ENCODE measurements around the gene SCAPER. TPM values are rescaled to one million over a fixed set of nuclear protein-coding genes. Genes with fewer than 3 reads are reported as not detected.

SCAPER gene
- total RNA-seq, 1 experiment from 2014 or later, result 10.3 TPM

DNA sequence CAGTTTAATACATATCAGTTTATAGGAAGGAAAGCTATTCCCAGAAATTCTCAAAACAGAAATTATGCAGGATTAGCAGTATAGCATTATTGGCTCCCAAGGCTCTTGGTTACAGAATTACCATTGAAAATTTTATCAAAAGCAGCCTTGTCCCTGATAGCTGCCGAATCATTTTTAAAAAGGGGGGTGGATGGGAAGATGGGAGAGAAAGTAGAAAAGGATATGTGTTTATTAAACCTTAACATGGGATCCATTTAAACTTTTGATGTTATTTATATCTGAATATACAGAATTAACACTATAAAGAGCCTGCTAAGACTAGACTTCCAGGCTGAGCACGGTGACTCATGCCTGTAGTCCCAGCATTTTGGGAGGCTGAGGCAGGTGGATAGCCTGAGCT lies 37.2 kb upstream of the SCAPER start (continued):
- TF ChIP-seq, protein P1, sequence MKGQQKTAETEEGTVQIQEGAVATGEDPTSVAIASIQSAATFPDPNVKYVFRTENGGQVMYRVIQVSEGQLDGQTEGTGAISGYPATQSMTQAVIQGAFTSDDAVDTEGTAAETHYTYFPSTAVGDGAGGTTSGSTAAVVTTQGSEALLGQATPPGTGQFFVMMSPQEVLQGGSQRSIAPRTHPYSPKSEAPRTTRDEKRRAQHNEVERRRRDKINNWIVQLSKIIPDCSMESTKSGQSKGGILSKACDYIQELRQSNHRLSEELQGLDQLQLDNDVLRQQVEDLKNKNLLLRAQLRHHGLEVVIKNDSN (CRISPR knock-in tag; IDR thresholded peaks at IDR 0.05), result no peak
- no peak for TF ChIP-seq ZNF263 (CRISPR knock-in tag; IDR thresholded peaks at IDR 0.05; ENCODE audit: low read depth)
- TF ChIP-seq IRF2 (CRISPR knock-in tag; IDR thresholded peaks at IDR 0.05; ENCODE audit: borderline replicate concordance, low read depth), result no peak
- no peak for TF ChIP-seq GRHL2 (CRISPR knock-in tag; IDR thresholded peaks at IDR 0.05; ENCODE audit: insufficient replicate concordance, severe bottlenecking)

DNA sequence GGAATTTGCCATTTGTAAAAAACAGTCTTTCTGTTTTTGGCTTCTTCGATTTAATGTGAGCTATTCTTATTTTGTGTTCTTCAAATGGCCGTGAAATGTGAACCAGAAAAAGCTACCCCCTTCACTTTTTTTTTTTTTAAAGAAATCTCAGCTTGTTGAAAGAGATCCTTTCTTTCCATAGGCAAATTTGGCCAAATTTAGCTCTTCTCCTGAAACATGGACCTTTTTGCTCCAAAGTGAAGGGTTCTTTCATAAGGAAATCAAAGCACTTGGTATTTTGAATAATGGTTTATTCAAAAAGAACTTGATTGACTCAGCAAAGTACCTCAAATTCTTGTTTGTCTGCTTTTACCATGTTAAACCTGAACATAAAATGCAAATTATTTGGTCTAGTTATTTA lies 36.5 kb upstream of the SCAPER start:
- DNase-seq (ENCODE audit: low spot score), result no peak
- no peak for ATAC-seq
- H3K27me3 Mint-ChIP-seq (ENCODE audit: low read depth), result no peaks in the 10 kb centered on the region
- CTCF ChIA-PET, result interaction anchor here (0.7 to 1.5 kb wide), 5 partner anchors 10 to 94 kb away, joined by 3 to 5 read pairs (median 3); partner anchors contain the start of genes RCN2 and SCAPER
- H3K4me3 Mint-ChIP-seq, result peak overlapping the region; percentile 30; the same call in 1 of the 2 replicates
- POLR2A ChIA-PET, result interaction anchor here (0.6 kb wide), 1 partner anchor 25 kb away, joined by 3 read pairs; no protein-coding TSS in a partner anchor
- H3K9me3 Mint-ChIP-seq, result no peaks in the 10 kb centered on the region
- H3K36me3 Mint-ChIP-seq, result peaks cover 48% of the 10 kb centered on the region
- H3K4me1 Mint-ChIP-seq, result peaks cover 16% of the 10 kb centered on the region
- H3K27ac Mint-ChIP-seq, result peak overlapping the region; percentile 78
- no peak for TF ChIP-seq CREM (CRISPR knock-in tag; IDR thresholded peaks at IDR 0.05)
- no peak for TF ChIP-seq JAZF1 (CRISPR knock-in tag; IDR thresholded peaks at IDR 0.05)
- no peak for TF ChIP-seq NFATC4 (CRISPR knock-in tag; IDR thresholded peaks at IDR 0.05)
- TF ChIP-seq, protein P2, sequence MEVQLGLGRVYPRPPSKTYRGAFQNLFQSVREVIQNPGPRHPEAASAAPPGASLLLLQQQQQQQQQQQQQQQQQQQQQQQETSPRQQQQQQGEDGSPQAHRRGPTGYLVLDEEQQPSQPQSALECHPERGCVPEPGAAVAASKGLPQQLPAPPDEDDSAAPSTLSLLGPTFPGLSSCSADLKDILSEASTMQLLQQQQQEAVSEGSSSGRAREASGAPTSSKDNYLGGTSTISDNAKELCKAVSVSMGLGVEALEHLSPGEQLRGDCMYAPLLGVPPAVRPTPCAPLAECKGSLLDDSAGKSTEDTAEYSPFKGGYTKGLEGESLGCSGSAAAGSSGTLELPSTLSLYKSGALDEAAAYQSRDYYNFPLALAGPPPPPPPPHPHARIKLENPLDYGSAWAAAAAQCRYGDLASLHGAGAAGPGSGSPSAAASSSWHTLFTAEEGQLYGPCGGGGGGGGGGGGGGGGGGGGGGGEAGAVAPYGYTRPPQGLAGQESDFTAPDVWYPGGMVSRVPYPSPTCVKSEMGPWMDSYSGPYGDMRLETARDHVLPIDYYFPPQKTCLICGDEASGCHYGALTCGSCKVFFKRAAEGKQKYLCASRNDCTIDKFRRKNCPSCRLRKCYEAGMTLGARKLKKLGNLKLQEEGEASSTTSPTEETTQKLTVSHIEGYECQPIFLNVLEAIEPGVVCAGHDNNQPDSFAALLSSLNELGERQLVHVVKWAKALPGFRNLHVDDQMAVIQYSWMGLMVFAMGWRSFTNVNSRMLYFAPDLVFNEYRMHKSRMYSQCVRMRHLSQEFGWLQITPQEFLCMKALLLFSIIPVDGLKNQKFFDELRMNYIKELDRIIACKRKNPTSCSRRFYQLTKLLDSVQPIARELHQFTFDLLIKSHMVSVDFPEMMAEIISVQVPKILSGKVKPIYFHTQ (CRISPR knock-in tag; IDR thresholded peaks at IDR 0.05), result no peak
- TF ChIP-seq, protein P3, sequence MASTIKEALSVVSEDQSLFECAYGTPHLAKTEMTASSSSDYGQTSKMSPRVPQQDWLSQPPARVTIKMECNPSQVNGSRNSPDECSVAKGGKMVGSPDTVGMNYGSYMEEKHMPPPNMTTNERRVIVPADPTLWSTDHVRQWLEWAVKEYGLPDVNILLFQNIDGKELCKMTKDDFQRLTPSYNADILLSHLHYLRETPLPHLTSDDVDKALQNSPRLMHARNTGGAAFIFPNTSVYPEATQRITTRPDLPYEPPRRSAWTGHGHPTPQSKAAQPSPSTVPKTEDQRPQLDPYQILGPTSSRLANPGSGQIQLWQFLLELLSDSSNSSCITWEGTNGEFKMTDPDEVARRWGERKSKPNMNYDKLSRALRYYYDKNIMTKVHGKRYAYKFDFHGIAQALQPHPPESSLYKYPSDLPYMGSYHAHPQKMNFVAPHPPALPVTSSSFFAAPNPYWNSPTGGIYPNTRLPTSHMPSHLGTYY (CRISPR knock-in tag; IDR thresholded peaks at IDR 0.05), result no peak
- TF ChIP-seq, protein P4, sequence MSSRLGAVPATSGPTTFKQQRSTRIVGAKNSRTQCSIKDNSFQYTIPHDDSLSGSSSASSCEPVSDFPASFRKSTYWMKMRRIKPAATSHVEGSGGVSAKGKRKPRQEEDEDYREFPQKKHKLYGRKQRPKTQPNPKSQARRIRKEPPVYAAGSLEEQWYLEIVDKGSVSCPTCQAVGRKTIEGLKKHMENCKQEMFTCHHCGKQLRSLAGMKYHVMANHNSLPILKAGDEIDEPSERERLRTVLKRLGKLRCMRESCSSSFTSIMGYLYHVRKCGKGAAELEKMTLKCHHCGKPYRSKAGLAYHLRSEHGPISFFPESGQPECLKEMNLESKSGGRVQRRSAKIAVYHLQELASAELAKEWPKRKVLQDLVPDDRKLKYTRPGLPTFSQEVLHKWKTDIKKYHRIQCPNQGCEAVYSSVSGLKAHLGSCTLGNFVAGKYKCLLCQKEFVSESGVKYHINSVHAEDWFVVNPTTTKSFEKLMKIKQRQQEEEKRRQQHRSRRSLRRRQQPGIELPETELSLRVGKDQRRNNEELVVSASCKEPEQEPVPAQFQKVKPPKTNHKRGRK (CRISPR knock-in tag; IDR thresholded peaks at IDR 0.05; ENCODE audit: borderline replicate concordance), result no peak
- no peak for TF ChIP-seq ZNF232 (CRISPR knock-in tag; IDR thresholded peaks at IDR 0.05)
- TF ChIP-seq, protein P5, sequence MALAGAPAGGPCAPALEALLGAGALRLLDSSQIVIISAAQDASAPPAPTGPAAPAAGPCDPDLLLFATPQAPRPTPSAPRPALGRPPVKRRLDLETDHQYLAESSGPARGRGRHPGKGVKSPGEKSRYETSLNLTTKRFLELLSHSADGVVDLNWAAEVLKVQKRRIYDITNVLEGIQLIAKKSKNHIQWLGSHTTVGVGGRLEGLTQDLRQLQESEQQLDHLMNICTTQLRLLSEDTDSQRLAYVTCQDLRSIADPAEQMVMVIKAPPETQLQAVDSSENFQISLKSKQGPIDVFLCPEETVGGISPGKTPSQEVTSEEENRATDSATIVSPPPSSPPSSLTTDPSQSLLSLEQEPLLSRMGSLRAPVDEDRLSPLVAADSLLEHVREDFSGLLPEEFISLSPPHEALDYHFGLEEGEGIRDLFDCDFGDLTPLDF (CRISPR knock-in tag; IDR thresholded peaks at IDR 0.05), result no peak
- no peak for TF ChIP-seq ZNF396 (CRISPR knock-in tag; IDR thresholded peaks at IDR 0.05; ENCODE audit: borderline replicate concordance)
- TF ChIP-seq, protein P6, sequence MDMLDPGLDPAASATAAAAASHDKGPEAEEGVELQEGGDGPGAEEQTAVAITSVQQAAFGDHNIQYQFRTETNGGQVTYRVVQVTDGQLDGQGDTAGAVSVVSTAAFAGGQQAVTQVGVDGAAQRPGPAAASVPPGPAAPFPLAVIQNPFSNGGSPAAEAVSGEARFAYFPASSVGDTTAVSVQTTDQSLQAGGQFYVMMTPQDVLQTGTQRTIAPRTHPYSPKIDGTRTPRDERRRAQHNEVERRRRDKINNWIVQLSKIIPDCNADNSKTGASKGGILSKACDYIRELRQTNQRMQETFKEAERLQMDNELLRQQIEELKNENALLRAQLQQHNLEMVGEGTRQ (CRISPR knock-in tag; IDR thresholded peaks at IDR 0.05), result no peak
- TF ChIP-seq ZNF219 (CRISPR knock-in tag; IDR thresholded peaks at IDR 0.05; ENCODE audit: borderline replicate concordance), result no peak
- TF ChIP-seq, protein P7, sequence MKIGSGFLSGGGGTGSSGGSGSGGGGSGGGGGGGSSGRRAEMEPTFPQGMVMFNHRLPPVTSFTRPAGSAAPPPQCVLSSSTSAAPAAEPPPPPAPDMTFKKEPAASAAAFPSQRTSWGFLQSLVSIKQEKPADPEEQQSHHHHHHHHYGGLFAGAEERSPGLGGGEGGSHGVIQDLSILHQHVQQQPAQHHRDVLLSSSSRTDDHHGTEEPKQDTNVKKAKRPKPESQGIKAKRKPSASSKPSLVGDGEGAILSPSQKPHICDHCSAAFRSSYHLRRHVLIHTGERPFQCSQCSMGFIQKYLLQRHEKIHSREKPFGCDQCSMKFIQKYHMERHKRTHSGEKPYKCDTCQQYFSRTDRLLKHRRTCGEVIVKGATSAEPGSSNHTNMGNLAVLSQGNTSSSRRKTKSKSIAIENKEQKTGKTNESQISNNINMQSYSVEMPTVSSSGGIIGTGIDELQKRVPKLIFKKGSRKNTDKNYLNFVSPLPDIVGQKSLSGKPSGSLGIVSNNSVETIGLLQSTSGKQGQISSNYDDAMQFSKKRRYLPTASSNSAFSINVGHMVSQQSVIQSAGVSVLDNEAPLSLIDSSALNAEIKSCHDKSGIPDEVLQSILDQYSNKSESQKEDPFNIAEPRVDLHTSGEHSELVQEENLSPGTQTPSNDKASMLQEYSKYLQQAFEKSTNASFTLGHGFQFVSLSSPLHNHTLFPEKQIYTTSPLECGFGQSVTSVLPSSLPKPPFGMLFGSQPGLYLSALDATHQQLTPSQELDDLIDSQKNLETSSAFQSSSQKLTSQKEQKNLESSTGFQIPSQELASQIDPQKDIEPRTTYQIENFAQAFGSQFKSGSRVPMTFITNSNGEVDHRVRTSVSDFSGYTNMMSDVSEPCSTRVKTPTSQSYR (CRISPR knock-in tag; IDR thresholded peaks at IDR 0.05), result no peak
- TF ChIP-seq, protein P8, sequence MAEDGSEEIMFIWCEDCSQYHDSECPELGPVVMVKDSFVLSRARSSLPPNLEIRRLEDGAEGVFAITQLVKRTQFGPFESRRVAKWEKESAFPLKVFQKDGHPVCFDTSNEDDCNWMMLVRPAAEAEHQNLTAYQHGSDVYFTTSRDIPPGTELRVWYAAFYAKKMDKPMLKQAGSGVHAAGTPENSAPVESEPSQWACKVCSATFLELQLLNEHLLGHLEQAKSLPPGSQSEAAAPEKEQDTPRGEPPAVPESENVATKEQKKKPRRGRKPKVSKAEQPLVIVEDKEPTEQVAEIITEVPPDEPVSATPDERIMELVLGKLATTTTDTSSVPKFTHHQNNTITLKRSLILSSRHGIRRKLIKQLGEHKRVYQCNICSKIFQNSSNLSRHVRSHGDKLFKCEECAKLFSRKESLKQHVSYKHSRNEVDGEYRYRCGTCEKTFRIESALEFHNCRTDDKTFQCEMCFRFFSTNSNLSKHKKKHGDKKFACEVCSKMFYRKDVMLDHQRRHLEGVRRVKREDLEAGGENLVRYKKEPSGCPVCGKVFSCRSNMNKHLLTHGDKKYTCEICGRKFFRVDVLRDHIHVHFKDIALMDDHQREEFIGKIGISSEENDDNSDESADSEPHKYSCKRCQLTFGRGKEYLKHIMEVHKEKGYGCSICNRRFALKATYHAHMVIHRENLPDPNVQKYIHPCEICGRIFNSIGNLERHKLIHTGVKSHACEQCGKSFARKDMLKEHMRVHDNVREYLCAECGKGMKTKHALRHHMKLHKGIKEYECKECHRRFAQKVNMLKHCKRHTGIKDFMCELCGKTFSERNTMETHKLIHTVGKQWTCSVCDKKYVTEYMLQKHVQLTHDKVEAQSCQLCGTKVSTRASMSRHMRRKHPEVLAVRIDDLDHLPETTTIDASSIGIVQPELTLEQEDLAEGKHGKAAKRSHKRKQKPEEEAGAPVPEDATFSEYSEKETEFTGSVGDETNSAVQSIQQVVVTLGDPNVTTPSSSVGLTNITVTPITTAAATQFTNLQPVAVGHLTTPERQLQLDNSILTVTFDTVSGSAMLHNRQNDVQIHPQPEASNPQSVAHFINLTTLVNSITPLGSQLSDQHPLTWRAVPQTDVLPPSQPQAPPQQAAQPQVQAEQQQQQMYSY (CRISPR knock-in tag; IDR thresholded peaks at IDR 0.05), result no peak
- TF ChIP-seq, protein P9, sequence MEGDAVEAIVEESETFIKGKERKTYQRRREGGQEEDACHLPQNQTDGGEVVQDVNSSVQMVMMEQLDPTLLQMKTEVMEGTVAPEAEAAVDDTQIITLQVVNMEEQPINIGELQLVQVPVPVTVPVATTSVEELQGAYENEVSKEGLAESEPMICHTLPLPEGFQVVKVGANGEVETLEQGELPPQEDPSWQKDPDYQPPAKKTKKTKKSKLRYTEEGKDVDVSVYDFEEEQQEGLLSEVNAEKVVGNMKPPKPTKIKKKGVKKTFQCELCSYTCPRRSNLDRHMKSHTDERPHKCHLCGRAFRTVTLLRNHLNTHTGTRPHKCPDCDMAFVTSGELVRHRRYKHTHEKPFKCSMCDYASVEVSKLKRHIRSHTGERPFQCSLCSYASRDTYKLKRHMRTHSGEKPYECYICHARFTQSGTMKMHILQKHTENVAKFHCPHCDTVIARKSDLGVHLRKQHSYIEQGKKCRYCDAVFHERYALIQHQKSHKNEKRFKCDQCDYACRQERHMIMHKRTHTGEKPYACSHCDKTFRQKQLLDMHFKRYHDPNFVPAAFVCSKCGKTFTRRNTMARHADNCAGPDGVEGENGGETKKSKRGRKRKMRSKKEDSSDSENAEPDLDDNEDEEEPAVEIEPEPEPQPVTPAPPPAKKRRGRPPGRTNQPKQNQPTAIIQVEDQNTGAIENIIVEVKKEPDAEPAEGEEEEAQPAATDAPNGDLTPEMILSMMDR (IDR thresholded peaks at IDR 0.05), result no peak

Data from WTC11 (cell line).